Testis (tissue), 2 donors: ENCODE measurements around the gene SAAL1.

Source experiments
- CTCF ChIP-seq, 3 experiments: fragments of 450-650 bp in 2 of 3; fragments of 200-600 bp in 1 of 3; sonication (generic) in 1 of 3; IDR thresholded peaks; one replicate each; pipeline ENCODE4 v1.5.1; 2016 to 2019; ENCODE audit warnings: antibody characterized with exemption in 3 of 3, mild to moderate bottlenecking in 2 of 3, moderate library complexity in 1 of 3
- POLR2A ChIP-seq: fragments of 450-650 bp; IDR thresholded peaks from one replicate; pipeline ENCODE4 v1.6.1; 2017; ENCODE audit warnings: antibody characterized with exemption, mild to moderate bottlenecking, moderate library complexity

DNA sequence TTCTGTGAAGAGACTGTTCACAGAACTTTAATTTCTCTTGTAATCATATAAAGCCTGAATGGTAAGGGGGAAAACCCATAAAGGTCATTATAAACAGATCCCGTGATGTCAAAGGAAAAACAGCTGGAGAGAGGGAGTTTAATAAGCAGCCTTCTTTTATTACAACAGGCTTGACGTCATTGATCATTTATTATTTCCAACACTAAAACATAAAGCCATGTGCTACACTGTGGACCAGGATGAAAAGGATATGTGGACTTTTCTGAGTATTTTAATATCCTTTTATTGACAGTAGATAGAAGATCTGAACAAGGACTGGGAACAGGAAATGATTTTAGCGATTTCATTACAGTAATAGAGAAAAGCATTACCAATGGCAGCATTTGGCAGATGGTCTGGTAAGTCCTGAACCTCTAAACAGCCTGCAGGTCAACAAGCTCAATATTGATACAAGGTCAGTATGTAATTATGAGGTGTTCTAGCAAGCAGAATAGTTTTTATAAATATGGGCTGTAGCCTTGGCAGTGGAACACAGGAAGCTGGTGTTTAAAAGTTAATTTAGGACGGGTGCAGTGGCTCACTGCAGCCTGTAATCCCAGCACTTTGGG, 34.7 kb downstream of the SAAL1 start:
- TF ChIP-seq CTCF (IDR thresholded peaks at IDR 0.05) (no peak), POLR2A (no peak)
